Measurements from ENCODE around the gene SLTM. TPM values are rescaled to one million over a fixed set of nuclear protein-coding genes. Genes with fewer than 3 reads are reported as not detected.
"Not testable (repeated sequence)": the region's sequence is repeated elsewhere in the genome, so short reads cannot be mapped to it uniquely, and the experiment has no call there.

Gene SLTM
- total RNA-seq, 1 experiment from 2014 or later, result 127 TPM

GRCh38 chr15:58864602-58865424 is 68.7 kb downstream of the SLTM start:
- intact Hi-C loops (cut with micrococcal nuclease; ENCODE audit: unreplicated experiment), result no loop called here
- no peak for DNase-seq (ENCODE audit: low spot score)
- BruUV-seq (replicated peaks), result no TSS peak
- POLR2A ChIA-PET (ENCODE audit: low non-redundant PET), result no interaction called here
- TF ChIP-seq CTCF (conservative IDR thresholded peaks at IDR 0.05; ENCODE audit: low read depth, low read length) (no peak), EZH2 (IDR thresholded peaks at IDR 0.05; ENCODE audit: borderline replicate concordance, low read depth, low read length, poor library complexity, severe bottlenecking) (no peak)
- no peaks in the 10 kb centered on the region for H3K36me3 ChIP-seq (ENCODE audit: insufficient read depth, low read length, poor library complexity, severe bottlenecking)
- no peaks in the 10 kb centered on the region for H3K4me1 ChIP-seq (ENCODE audit: insufficient read depth, low read length, poor library complexity, severe bottlenecking)
- no peak overlapping the region for H3K4me3 ChIP-seq (ENCODE audit: low read depth, low read length, poor library complexity, severe bottlenecking)
- no peaks in the 10 kb centered on the region for H3K27me3 ChIP-seq (replicated peaks; ENCODE audit: insufficient read depth, low read depth, low read length, poor library complexity)
- CTCF ChIA-PET, result no interaction called here
- H3K27ac ChIP-seq (ENCODE audit: low read depth, low read length, poor library complexity, severe bottlenecking), result no peak overlapping the region
- H3K9me3 ChIP-seq (ENCODE audit: low read depth, low read length, poor library complexity, severe bottlenecking), result no peaks in the 10 kb centered on the region

GRCh38 chr15:58862326-58862725 is 71.2 kb downstream of the SLTM start:
- Histone ChIP-seq H3K4me3 (ENCODE audit: low read depth, low read length, poor library complexity, severe bottlenecking) (no peak overlapping the region), H3K27me3 (replicated peaks; ENCODE audit: insufficient read depth, low read depth, low read length, poor library complexity) (no peaks in the 10 kb centered on the region), H3K27ac (ENCODE audit: low read depth, low read length, poor library complexity, severe bottlenecking) (no peak overlapping the region), H3K4me1 (ENCODE audit: insufficient read depth, low read length, poor library complexity, severe bottlenecking) (no peaks in the 10 kb centered on the region), H3K36me3 (ENCODE audit: insufficient read depth, low read length, poor library complexity, severe bottlenecking) (no peaks in the 10 kb centered on the region), H3K9me3 (ENCODE audit: low read depth, low read length, poor library complexity, severe bottlenecking) (no peaks in the 10 kb centered on the region)
- BruUV-seq (replicated peaks), result no TSS peak
- ChIA-PET POLR2A (ENCODE audit: low non-redundant PET) (no interaction called here), CTCF (no interaction called here)
- TF ChIP-seq EZH2 (IDR thresholded peaks at IDR 0.05; ENCODE audit: borderline replicate concordance, low read depth, low read length, poor library complexity, severe bottlenecking) (no peak), CTCF (conservative IDR thresholded peaks at IDR 0.05; ENCODE audit: low read depth, low read length) (no peak)
- no peak for DNase-seq (ENCODE audit: low spot score)
- intact Hi-C loops (cut with micrococcal nuclease; ENCODE audit: unreplicated experiment), result no loop called here

GRCh38 chr15:58856621-58857020 is 76.9 kb downstream of the SLTM start:
- H3K36me3 ChIP-seq (ENCODE audit: insufficient read depth, low read length, poor library complexity, severe bottlenecking); BruUV-seq (replicated peaks); H3K4me1 ChIP-seq (ENCODE audit: insufficient read depth, low read length, poor library complexity, severe bottlenecking); H3K27me3 ChIP-seq (replicated peaks; ENCODE audit: insufficient read depth, low read depth, low read length, poor library complexity); CTCF ChIA-PET; H3K27ac ChIP-seq (ENCODE audit: low read depth, low read length, poor library complexity, severe bottlenecking); DNase-seq (ENCODE audit: low spot score); H3K4me3 ChIP-seq (ENCODE audit: low read depth, low read length, poor library complexity, severe bottlenecking); H3K9me3 ChIP-seq (ENCODE audit: low read depth, low read length, poor library complexity, severe bottlenecking); intact Hi-C loops (cut with micrococcal nuclease; ENCODE audit: unreplicated experiment); POLR2A ChIA-PET (ENCODE audit: low non-redundant PET): not testable (repeated sequence)

GRCh38 chr15:58856086-58856485 is 77.4 kb downstream of the SLTM start:
- no peak for TF ChIP-seq CTCF (conservative IDR thresholded peaks at IDR 0.05; ENCODE audit: low read depth, low read length)
- no peak for TF ChIP-seq EZH2 (IDR thresholded peaks at IDR 0.05; ENCODE audit: borderline replicate concordance, low read depth, low read length, poor library complexity, severe bottlenecking)
- ChIA-PET CTCF (no interaction called here), POLR2A (ENCODE audit: low non-redundant PET) (no interaction called here)
- intact Hi-C loops (cut with micrococcal nuclease; ENCODE audit: unreplicated experiment), result no loop called here
- Histone ChIP-seq H3K4me1 (ENCODE audit: insufficient read depth, low read length, poor library complexity, severe bottlenecking) (no peaks in the 10 kb centered on the region), H3K36me3 (ENCODE audit: insufficient read depth, low read length, poor library complexity, severe bottlenecking) (no peaks in the 10 kb centered on the region), H3K9me3 (ENCODE audit: low read depth, low read length, poor library complexity, severe bottlenecking) (no peaks in the 10 kb centered on the region), H3K4me3 (ENCODE audit: low read depth, low read length, poor library complexity, severe bottlenecking) (no peak overlapping the region), H3K27me3 (replicated peaks; ENCODE audit: insufficient read depth, low read depth, low read length, poor library complexity) (no peaks in the 10 kb centered on the region), H3K27ac (ENCODE audit: low read depth, low read length, poor library complexity, severe bottlenecking) (no peak overlapping the region)
- no peak for DNase-seq (ENCODE audit: low spot score)
- no TSS peak for BruUV-seq (replicated peaks)
